ENCODE data around the gene KLHL21.

The KLHL21 gene, protein sequence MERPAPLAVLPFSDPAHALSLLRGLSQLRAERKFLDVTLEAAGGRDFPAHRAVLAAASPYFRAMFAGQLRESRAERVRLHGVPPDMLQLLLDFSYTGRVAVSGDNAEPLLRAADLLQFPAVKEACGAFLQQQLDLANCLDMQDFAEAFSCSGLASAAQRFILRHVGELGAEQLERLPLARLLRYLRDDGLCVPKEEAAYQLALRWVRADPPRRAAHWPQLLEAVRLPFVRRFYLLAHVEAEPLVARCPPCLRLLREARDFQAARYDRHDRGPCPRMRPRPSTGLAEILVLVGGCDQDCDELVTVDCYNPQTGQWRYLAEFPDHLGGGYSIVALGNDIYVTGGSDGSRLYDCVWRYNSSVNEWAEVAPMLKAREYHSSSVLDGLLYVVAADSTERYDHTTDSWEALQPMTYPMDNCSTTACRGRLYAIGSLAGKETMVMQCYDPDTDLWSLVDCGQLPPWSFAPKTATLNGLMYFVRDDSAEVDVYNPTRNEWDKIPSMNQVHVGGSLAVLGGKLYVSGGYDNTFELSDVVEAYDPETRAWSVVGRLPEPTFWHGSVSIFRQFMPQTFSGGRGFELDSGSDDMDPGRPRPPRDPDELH

DNA sequence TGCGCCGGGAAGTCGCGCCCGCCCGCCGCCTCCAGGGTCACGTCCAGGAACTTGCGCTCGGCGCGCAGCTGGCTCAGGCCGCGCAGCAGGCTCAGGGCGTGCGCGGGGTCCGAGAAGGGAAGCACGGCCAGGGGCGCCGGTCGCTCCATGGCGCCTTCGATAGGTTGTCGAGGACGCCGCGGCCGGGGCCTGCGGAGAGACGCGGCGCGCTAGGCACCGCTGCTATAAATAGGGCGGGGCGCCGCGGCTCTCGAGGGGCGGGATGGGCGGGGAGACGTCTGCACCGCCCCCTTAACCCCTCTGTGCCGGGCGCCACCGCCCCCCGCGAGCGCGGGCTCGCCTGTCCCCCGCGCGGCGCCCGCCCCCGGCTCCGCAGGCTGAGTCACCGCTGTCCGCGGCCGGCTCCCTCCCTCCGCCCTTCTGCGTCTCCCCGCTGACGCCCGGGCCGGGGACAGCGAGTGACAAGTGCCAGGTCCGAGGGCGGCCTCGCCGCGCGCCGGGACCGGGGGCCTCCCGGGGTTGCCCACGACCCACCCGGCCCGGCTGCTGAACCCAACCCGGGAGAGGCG lies at the start of gene KLHL21:
KLHL21 (minus strand) TSS at position 201 of the 569 bp plus-strand sequence; CDS start at position 149, 52 bp downstream.
- Histone ChIP-seq H3F3A (ENCODE audit: insufficient read depth) (peaks cover 10% of the 10 kb centered on the region; the same call in 1 of the 2 replicates), H3K4me2 (ENCODE audit: low read depth, low read length, poor library complexity, severe bottlenecking) (peak within 1 kb of the TSS; percentile 80), H3K27ac (ENCODE audit: low read depth, low read length) (no peak within 1 kb of the TSS), H3K9me3 (ENCODE audit: insufficient read depth, low read length) (no peaks in the 10 kb centered on the region), H3K79me2 (ENCODE audit: insufficient read depth, low read length) (no peaks in the 10 kb centered on the region), H2AFZ (ENCODE audit: low read depth, low read length, severe bottlenecking) (peak within 1 kb of the TSS; percentile 93), H3K36me3 (ENCODE audit: low read length) (no peaks in the 10 kb centered on the region), H3K4me3 (ENCODE audit: insufficient read depth, low read length, poor library complexity, severe bottlenecking) (peak within 1 kb of the TSS; percentile 56), H3K27me3 (ENCODE audit: low read length) (no peaks in the 10 kb centered on the region), H4K20me1 (ENCODE audit: low read depth, low read length) (no peaks in the 10 kb centered on the region), H3K9ac (ENCODE audit: low read length) (peak within 1 kb of the TSS; percentile 63), H3K9me2 (replicated peaks; ENCODE audit: insufficient read depth, low read length) (no peaks in the 10 kb centered on the region)
- TF ChIP-seq, protein P1, sequence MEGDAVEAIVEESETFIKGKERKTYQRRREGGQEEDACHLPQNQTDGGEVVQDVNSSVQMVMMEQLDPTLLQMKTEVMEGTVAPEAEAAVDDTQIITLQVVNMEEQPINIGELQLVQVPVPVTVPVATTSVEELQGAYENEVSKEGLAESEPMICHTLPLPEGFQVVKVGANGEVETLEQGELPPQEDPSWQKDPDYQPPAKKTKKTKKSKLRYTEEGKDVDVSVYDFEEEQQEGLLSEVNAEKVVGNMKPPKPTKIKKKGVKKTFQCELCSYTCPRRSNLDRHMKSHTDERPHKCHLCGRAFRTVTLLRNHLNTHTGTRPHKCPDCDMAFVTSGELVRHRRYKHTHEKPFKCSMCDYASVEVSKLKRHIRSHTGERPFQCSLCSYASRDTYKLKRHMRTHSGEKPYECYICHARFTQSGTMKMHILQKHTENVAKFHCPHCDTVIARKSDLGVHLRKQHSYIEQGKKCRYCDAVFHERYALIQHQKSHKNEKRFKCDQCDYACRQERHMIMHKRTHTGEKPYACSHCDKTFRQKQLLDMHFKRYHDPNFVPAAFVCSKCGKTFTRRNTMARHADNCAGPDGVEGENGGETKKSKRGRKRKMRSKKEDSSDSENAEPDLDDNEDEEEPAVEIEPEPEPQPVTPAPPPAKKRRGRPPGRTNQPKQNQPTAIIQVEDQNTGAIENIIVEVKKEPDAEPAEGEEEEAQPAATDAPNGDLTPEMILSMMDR (IDR thresholded peaks at IDR 0.05; ENCODE audit: insufficient read depth, low read length, poor library complexity, severe bottlenecking) = no peak
- no peak for TF ChIP-seq EZH2phosphoT487 (conservative IDR thresholded peaks at IDR 0.05; ENCODE audit: low read length)

DNA sequence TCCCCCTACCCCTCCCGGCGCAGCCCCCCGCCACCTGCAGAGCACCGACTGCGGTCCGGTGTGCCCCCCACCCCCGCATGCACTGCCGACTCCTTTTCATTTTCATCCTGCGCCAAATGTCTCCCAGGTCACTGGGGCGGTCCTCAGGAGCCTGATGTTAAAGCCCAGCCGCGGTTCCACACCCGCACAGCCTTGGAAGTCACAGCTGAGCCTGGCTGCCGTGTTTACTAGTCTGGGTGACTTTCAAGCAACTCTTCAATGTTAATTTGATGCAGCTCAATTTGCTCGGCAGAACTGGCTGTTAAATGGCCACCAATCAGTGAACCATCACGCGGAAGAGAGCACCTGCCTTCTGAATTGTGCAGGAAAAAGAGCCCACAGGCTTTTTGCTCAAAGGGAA lies 49.2 kb upstream of the KLHL21 start:
- Histone ChIP-seq H3K36me3 (ENCODE audit: low read length) (no peaks in the 10 kb centered on the region; the same call in 1 of the 2 replicates), H3K4me3 (ENCODE audit: insufficient read depth, low read length, poor library complexity, severe bottlenecking) (no peak overlapping the region), H3K79me2 (ENCODE audit: insufficient read depth, low read length) (no peaks in the 10 kb centered on the region), H2AFZ (ENCODE audit: low read depth, low read length, severe bottlenecking) (no peak overlapping the region), H3F3A (ENCODE audit: insufficient read depth) (no peaks in the 10 kb centered on the region), H3K9me2 (replicated peaks; ENCODE audit: insufficient read depth, low read length) (no peaks in the 10 kb centered on the region), H3K27ac (ENCODE audit: low read depth, low read length) (no peak overlapping the region), H4K20me1 (ENCODE audit: low read depth, low read length) (no peaks in the 10 kb centered on the region), H3K9ac (ENCODE audit: low read length) (no peak overlapping the region), H3K9me3 (ENCODE audit: insufficient read depth, low read length) (no peaks in the 10 kb centered on the region), H3K4me2 (ENCODE audit: low read depth, low read length, poor library complexity, severe bottlenecking) (no peak overlapping the region), H3K27me3 (ENCODE audit: low read length) (no peaks in the 10 kb centered on the region)
- no peak for TF ChIP-seq EZH2phosphoT487 (conservative IDR thresholded peaks at IDR 0.05; ENCODE audit: low read length)
- TF ChIP-seq, protein P1 (IDR thresholded peaks at IDR 0.05; ENCODE audit: insufficient read depth, low read length, poor library complexity, severe bottlenecking) = no peak

DNA sequence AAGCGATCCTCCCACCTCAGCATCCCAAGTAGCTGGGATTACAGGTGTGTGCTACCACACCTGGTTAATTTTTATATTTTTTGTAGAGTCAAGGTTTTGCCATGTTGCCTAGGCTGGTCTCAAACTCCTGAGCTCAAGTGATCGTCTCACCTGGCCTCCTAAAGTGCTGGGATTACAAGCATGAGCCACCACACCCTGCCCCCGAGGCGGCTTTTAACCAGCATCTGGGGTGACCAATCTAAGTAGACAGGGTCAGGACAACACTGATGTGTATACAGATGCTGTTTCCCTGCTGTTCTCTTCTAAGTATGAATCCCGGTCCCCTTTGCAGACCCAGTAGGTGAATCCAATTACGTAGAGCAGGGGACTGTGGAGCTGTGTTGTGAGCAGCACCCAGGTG lies 45.9 kb upstream of the KLHL21 start:
- Histone ChIP-seq H3K36me3 (ENCODE audit: low read length) (no peaks in the 10 kb centered on the region), H4K20me1 (ENCODE audit: low read depth, low read length) (no peaks in the 10 kb centered on the region)

More for the DNA sequence above, 45.9 kb upstream of the KLHL21 start:
- Histone ChIP-seq H3K27me3 (ENCODE audit: low read length) (no peaks in the 10 kb centered on the region), H3F3A (ENCODE audit: insufficient read depth) (no peaks in the 10 kb centered on the region), H3K9me2 (replicated peaks; ENCODE audit: insufficient read depth, low read length) (no peaks in the 10 kb centered on the region), H3K79me2 (ENCODE audit: insufficient read depth, low read length) (no peaks in the 10 kb centered on the region), H3K4me2 (ENCODE audit: low read depth, low read length, poor library complexity, severe bottlenecking) (no peak overlapping the region), H2AFZ (ENCODE audit: low read depth, low read length, severe bottlenecking) (no peak overlapping the region), H3K27ac (ENCODE audit: low read depth, low read length) (no peak overlapping the region), H3K9ac (ENCODE audit: low read length) (no peak overlapping the region), H3K4me3 (ENCODE audit: insufficient read depth, low read length, poor library complexity, severe bottlenecking) (no peak overlapping the region), H3K9me3 (ENCODE audit: insufficient read depth, low read length) (no peaks in the 10 kb centered on the region)
- TF ChIP-seq, protein P1 (IDR thresholded peaks at IDR 0.05; ENCODE audit: insufficient read depth, low read length, poor library complexity, severe bottlenecking) = no peak
- TF ChIP-seq EZH2phosphoT487 (conservative IDR thresholded peaks at IDR 0.05; ENCODE audit: low read length) = no peak
